Measurements from ENCODE around the gene BTBD18.
"Not testable (repeated sequence)": the region's sequence is repeated elsewhere in the genome, so short reads cannot be mapped to it uniquely, and the experiment has no call there.

BTBD18 gene

GRCh38 chr11:57735619-57736298 is 15.9 kb downstream of the BTBD18 start:
- in situ Hi-C loops (cut with MboI; ENCODE audit: low sequenced_read_pairs) = no loop called here

DNA sequence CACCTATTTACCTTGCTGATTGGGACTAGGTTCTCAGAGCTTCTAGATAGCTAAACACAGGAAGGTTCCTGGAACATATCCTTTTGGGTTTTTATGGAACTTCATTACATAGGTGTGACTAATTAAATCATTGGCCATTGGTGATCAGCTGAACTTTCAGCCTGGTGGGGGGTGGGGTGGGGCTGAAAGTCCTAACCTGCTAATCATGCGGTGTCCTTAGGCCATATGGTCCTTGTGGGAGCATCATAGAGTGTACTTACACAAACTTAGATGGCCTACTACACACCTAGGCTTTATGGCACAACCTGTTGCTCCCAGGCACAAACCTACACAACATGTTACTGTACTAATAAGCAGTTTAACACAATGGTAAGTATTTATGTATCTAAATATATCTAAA is 19.0 kb downstream of the BTBD18 start:
- in situ Hi-C loops (cut with MboI; ENCODE audit: low sequenced_read_pairs) = no loop called here

GRCh38 chr11:57729479-57729878 is 22.1 kb downstream of the BTBD18 start:
- in situ Hi-C loops (cut with MboI; ENCODE audit: low sequenced_read_pairs) = no loop called here

- in situ Hi-C loops (cut with MboI; ENCODE audit: low sequenced_read_pairs) = no loop called here
These were observed 22.8 kb downstream of the BTBD18 start for GRCh38 chr11:57728829-57729228.

GRCh38 chr11:57727185-57727584 is 24.4 kb downstream of the BTBD18 start:
- in situ Hi-C loops (cut with MboI; ENCODE audit: low sequenced_read_pairs) = no loop called here

DNA sequence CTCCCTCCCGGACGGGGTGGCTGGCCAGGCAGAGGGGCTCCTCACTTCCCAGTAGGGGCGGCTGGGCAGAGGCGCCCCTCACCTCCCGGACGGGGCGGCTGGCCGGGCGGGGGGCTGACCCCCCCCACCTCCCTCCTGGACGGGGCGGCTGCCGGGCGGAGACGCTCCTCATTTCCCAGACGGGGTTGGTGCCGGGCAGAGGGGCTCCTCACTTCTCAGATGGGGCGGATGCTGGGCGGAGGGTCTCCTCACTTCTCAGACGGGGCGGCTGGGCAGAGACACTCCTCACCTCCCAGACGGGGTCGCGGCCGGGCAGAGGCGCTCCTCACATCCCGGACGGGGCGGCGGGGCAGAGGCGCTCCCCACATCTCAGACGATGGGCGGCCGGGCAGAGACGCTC is 34.9 kb downstream of the BTBD18 start:
- in situ Hi-C loops (cut with MboI; ENCODE audit: low sequenced_read_pairs) = not testable (repeated sequence)

DNA sequence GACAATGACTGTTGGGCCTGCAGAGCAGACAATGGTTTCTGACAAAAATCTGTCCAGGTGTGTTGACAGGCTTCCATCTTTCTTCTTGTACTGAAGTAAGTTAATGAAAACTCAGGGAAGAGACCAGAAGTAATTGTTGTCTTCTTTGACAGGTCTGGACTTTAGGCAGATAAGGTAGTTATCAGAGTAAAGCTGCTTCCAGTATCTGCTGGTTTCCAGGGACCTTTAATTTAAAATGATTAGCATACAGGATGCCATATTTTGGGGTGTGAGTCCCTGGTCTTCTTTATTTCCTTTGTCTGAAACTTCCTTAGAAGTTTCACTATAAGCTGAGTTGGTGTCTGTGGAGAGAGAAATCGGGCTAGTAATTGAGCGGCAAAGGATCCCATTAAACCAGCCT is 37.8 kb downstream of the BTBD18 start:
- in situ Hi-C loops (cut with MboI; ENCODE audit: low sequenced_read_pairs) = no loop called here

DNA sequence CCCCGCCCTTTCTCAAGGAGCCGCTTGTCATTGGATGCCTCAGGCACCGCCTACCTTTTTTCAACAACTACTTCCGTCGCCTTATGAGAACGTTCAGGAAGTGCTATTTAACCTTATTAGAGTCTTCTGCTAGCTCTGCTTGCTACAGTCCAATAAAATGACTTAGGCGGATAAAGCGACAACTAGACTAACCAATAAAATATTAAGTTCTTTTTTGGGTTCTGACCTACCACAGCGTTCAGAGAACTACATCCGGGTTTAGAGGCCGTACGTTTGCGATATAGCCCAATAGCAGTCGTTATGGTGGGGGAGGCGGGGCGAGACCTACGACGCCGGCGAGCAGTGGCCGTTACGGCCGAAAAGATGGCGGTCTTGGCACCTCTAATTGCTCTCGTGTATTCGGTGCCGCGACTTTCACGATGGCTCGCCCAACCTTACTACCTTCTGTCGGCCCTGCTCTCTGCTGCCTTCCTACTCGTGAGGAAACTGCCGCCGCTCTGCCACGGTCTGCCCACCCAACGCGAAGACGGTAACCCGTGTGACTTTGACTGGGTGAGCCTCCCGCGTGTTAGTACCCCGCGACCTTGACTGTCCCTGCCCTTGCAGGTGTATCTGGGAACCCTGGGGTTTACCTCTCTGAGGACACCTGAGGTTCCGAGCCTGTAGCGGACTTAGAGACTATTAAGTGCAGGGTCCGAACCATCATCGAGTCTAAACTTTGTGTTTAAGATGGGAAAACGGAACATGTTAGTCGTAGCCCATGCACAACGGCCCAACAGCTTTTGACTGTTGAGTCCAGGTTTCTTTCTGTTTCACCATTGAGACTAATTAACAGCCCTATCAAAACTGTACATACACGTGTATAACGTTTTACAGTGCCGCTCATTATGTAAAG is 39.1 kb downstream of the BTBD18 start, which contains the start of gene TMX2:
Gene TMX2, plus strand, starts transcription at position 338 of the 895 bp plus-strand sequence. Its CDS starts 26 bp downstream, at position 364.
- in situ Hi-C loops (cut with MboI; ENCODE audit: low sequenced_read_pairs) = no loop called here

DNA sequence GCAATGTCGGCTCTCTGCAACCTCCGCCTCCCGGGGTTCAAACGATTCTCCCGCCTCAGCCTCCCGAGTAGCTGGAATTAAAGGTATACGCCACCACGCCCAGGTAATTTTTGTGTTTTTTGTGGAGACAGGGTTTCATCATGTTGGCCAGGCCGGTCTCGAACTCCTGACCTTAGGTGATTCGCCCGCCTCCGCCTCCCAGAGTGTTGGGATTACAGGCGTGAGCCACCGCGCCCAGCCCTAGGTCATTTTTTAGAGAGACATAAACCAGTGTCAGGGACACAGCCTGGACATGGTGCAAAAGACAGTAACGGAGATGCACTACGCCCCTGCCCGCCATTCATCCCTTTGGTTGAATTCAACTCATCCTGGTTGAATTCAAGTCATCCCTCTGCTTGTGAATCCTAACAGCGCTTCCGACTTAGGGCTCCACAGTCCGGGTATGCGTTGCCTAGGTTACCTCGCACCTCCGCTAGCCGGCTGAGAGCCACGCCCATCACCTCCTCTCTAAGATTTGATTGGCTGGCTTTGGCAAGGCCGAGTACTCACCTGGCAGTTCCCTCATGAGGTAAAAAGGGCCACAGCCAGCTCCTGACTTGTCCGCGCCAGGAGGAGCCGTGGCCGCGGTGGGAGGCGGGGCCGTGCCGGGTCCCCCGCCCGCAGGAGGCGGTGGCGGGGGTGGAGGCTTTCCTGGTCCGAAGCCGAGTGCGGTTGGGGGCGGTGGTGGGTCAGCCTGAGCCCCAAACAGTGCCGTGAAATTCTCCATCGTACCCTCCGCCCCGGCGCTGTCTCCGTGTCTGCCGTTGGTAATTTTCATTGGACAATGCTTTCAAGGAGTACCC is 40.0 kb downstream of the BTBD18 start, which contains the start of gene MED19:
Gene MED19, minus strand, starts transcription at position 802 of the 842 bp plus-strand sequence. Its CDS starts 36 bp downstream, at position 766.
- in situ Hi-C loops (cut with MboI; ENCODE audit: low sequenced_read_pairs) = no loop called here

DNA sequence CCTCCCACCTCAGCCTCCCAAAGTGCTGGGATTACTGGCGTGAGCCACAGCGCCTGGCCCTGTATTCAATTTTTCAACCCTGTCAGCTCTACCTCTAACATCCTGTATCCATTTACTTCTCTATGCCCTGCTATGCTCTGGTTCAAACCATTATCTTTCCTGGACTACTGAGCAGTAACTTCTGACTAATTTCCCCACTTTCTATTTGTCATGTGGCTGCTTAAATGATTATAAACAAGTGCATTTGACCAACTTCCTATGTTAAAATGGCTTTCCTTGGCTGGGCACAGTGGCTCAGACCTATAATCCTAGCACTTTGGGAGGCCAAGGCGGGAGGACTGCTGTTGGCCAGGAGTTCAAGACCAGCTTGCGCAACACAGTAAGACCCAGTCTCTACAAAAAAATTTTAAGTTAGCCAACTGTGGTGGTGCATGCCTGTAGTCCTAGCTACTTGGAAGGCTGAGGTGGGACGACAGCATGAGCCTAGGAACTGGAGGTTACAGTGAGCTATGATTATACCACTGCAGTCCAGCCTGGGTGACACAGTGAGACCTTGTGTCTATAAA is 41.7 kb downstream of the BTBD18 start:
- in situ Hi-C loops (cut with MboI; ENCODE audit: low sequenced_read_pairs) = no loop called here

DNA sequence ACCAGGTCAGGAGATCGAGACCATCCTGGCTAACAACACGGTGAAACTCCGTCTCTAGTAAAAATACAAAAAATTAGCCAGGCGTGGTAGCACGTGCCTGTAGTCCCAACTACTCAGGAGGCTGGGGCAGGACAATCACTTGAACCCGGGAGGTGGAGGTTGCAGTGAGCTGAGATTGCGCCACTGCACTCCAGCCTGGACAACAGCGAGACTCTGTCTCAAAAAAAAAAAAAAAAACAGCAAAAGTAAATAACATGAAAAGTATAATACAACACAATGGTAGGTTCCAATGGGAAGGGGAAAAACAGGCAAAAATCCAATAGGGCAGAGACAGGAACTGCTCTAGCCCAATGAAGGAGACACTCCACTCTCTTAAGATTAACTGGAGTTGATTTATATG is 46.2 kb downstream of the BTBD18 start:
- in situ Hi-C loops (cut with MboI; ENCODE audit: low sequenced_read_pairs) = not testable (repeated sequence)

DNA sequence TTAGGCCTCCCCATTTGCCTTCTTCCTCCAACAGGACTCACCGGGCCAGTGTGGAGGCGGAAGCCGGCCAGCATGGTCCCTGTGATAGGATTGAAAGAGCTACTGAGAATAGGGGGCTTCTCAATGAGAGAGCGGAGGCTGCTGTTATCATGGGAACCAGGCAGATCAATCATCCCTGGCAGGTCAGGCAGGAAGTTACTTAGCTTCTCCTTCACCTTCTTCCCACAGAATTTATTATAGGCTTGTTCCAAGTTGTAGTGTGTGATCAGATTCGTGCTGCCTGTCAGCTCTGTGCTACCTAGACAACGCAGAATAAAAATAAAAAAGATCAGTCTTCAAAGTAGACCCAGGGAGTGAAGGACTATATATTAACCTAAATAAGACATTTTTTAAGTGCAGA is 46.7 kb downstream of the BTBD18 start:
- in situ Hi-C loops (cut with MboI; ENCODE audit: low sequenced_read_pairs) = no loop called here

- in situ Hi-C loops (cut with MboI; ENCODE audit: low sequenced_read_pairs) = no loop called here
These were observed 48.3 kb downstream of the BTBD18 start for GRCh38 chr11:57703341-57703740.

DNA sequence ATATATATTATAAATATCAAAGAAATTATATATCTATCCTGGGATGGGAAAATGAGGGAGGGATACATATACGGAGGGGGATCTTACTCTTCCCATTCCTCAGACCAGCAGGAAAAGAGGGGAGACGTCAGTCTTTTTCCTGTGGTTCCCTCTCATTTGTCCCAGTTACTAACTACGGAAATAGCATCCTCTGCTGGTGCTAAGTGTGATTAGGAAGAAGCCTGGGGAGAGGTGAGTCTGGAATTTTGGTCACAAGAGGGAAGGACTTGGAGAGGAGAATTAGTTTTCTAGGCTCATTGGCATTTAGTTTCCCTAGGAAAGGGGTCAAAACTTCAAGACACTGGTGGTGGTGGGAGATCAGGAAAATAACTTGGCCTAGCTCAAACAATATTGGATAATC is 51.2 kb downstream of the BTBD18 start:
- in situ Hi-C loops (cut with MboI; ENCODE audit: low sequenced_read_pairs) = no loop called here

- in situ Hi-C loops (cut with MboI; ENCODE audit: low sequenced_read_pairs) = no loop called here
These were observed 51.8 kb downstream of the BTBD18 start for GRCh38 chr11:57699813-57700212.

DNA sequence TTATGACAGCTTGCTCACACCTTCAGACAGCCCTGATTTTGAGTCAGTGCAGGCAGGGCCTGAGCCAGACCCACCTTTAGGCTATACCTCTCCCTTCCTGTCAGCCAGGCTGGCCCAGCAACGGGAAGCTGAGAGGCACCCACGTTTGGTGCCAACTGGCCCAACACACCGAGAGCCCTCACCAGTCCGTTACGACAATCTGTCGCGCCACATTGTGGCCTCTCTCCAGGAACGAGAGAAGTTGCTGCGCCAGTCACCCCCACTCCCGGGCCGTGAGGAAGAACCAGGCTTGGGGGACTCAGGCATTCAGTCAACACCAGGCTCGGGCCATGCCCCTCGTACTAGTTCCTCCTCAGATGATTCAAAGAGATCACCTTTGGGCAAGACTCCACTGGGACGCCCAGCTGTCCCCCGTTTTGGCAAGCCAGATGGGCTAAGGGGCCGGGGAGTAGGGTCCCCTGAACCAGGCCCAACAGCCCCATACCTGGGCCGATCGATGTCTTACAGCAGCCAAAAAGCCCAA is 52.7 kb downstream of the BTBD18 start:
- in situ Hi-C loops (cut with MboI; ENCODE audit: low sequenced_read_pairs) = no loop called here

All from HL-60/S4 treated with retinoic acid at 250 ng/mL for 4 days and 3 days (cell line).